T-helper 17 cell (primary cell): ENCODE measurements around the gene DOK5. TPM values are rescaled to one million over a fixed set of nuclear protein-coding genes. Genes with fewer than 3 reads are reported as not detected.

Experiments used
- ATAC-seq: fragments of 150-1000 bp; cut with Tn5 transposase; 2 replicates; pipeline ENCODE4 v1.10.0; 2021; ENCODE audit warnings: mild to moderate bottlenecking, moderate library complexity
- DNase-seq, 3 donors: peaks; one replicate each; pipeline versions ENCODE4 v3.0.0 to v3.0.0-alpha.2; 2020 to 2021
- H3K9me3 ChIP-seq: one replicate; pipeline ENCODE4 v1.7.0; 2013; ENCODE audit warnings: low read length, mild to moderate bottlenecking; ENCODE audit not compliant: control insufficient read depth, poor library complexity, severe bottlenecking
- H3K27ac Mint-ChIP-seq: one replicate; pipeline ENCODE4 v1.8.0; 2022; ENCODE audit warnings: mild to moderate bottlenecking, moderate library complexity, mixed read lengths
- H3K27me3 Mint-ChIP-seq: one replicate; pipeline ENCODE4 v1.8.0; 2022; ENCODE audit warnings: mixed read lengths
- H3K36me3 Mint-ChIP-seq: one replicate; pipeline ENCODE4 v1.8.0; 2022; ENCODE audit warnings: low read depth, mixed read lengths
- H3K4me1 Mint-ChIP-seq: one replicate; pipeline ENCODE4 v1.8.0; 2022; ENCODE audit warnings: mild to moderate bottlenecking, mixed read lengths
- H3K4me3 Mint-ChIP-seq: one replicate; pipeline ENCODE4 v1.8.0; 2022; ENCODE audit warnings: mild to moderate bottlenecking, moderate library complexity, mixed read lengths
- total RNA-seq, 4 donors: library from RNA in 2 of 4; stranded (reverse) in 2 of 4; gene quantifications; one replicate each; pipeline ENCODE4 v1.2.3 and lab custom pipeline; 2022 to 2026

DOK5 gene
- total RNA-seq, 2 donors from 2014 or later, result not detected

- no peaks in the 10 kb centered on the region for H3K36me3 Mint-ChIP-seq
- no peak overlapping the region for H3K27ac Mint-ChIP-seq
- H3K4me1 Mint-ChIP-seq, result no peaks in the 10 kb centered on the region
- no peak for ATAC-seq
- no peak for DNase-seq
- H3K27me3 Mint-ChIP-seq, result no peaks in the 10 kb centered on the region
- H3K9me3 ChIP-seq, result no peaks in the 10 kb centered on the region
- H3K4me3 Mint-ChIP-seq, result no peak overlapping the region
Measured at GRCh38 chr20:54600634-54601033, 125.2 kb downstream of the DOK5 start.

GRCh38 chr20:54601831-54602515 lies 126.6 kb downstream of the DOK5 start:
- Mint-ChIP-seq H3K4me1 (no peaks in the 10 kb centered on the region), H3K4me3 (no peak overlapping the region), H3K36me3 (no peaks in the 10 kb centered on the region), H3K27ac (no peak overlapping the region), H3K27me3 (no peaks in the 10 kb centered on the region)
- no peak for ATAC-seq
- DNase-seq, result no peak
- no peaks in the 10 kb centered on the region for H3K9me3 ChIP-seq

DNA sequence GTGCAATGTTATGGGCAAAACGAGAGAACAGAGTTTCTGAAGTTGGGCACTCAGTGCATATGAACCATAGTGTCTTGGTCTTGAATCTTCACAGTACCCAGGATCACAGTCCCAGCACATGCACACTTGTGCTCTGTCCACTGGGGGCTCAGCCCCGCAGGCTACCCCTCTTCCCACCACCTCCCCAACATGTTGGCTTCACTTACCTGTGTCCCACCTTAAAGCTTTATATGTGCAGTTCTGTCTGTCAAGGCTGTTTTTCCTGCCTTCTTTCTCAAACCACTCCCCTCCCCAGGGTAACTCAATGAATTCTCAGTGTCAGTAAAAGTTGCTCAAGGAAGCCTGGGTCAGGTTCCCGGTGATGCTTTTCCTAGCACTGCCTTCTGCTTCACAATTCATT lies 129.9 kb downstream of the DOK5 start:
- DNase-seq (no peak), ATAC-seq (no peak)
- Mint-ChIP-seq H3K27ac (no peak overlapping the region), H3K36me3 (no peaks in the 10 kb centered on the region), H3K4me3 (no peak overlapping the region), H3K4me1 (no peaks in the 10 kb centered on the region), H3K27me3 (no peaks in the 10 kb centered on the region)
- H3K9me3 ChIP-seq, result no peaks in the 10 kb centered on the region

DNA sequence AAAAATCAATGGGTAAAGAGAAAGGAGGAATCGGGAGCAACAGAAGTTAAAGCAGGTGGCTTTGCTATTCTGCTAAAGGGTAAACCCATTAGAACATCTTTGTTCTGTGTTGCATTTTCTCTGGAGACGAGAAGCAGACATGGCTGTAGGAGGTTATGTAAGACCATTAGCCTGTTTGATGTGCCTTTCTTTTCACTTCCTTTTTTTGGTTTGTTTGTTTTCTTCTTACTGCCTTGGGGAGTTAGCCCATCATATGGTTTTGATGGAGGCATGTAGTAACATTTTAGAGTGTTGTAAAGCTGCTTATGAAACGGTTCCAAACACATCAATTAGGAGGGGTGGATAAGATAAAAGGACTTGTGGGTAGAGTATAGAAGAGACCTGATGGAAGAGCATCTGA lies 131.0 kb downstream of the DOK5 start:
- H3K9me3 ChIP-seq, result no peaks in the 10 kb centered on the region
- DNase-seq (no peak), ATAC-seq (no peak)
- no peak overlapping the region for H3K27ac Mint-ChIP-seq
- no peak overlapping the region for H3K4me3 Mint-ChIP-seq
- H3K36me3 Mint-ChIP-seq, result no peaks in the 10 kb centered on the region
- H3K4me1 Mint-ChIP-seq, result no peaks in the 10 kb centered on the region
- H3K27me3 Mint-ChIP-seq, result no peaks in the 10 kb centered on the region

GRCh38 chr20:54608039-54608745 lies 132.8 kb downstream of the DOK5 start:
- Mint-ChIP-seq H3K27me3 (peaks cover 6% of the 10 kb centered on the region), H3K4me3 (no peak overlapping the region), H3K4me1 (no peaks in the 10 kb centered on the region), H3K36me3 (no peaks in the 10 kb centered on the region), H3K27ac (no peak overlapping the region)
- H3K9me3 ChIP-seq, result no peaks in the 10 kb centered on the region
- DNase-seq (no peak), ATAC-seq (no peak)

DNA sequence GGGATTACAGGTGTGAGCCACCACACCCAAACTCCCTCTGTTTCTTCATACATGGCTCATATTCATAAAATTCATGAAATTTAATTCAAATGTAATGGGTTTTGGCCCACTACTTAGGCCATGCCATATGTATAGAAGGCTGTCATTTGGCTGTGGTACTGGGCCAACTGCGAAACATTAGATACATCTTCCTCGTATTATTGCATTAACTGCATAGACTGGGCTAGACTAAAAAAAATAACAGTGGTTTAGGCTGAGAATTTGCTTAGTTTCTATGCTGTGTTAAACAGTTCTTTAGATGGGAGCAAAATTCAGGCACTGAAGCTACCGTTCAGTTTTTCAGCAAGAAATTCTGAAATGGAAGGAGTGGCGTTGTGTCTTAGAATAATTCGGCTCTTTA lies 133.6 kb downstream of the DOK5 start:
- H3K27me3 Mint-ChIP-seq, result peaks cover 6% of the 10 kb centered on the region
- no peaks in the 10 kb centered on the region for H3K36me3 Mint-ChIP-seq
- H3K4me1 Mint-ChIP-seq, result no peaks in the 10 kb centered on the region

GRCh38 chr20:54611708-54612412 lies 136.5 kb downstream of the DOK5 start:
- Mint-ChIP-seq H3K27ac (no peak overlapping the region), H3K27me3 (peaks cover 6% of the 10 kb centered on the region), H3K4me1 (no peaks in the 10 kb centered on the region), H3K4me3 (no peak overlapping the region), H3K36me3 (no peaks in the 10 kb centered on the region)
- DNase-seq, result no peak
- H3K9me3 ChIP-seq, result no peaks in the 10 kb centered on the region
- ATAC-seq, result no peak

More for the DNA sequence above, 133.6 kb downstream of the DOK5 start:
- H3K4me3 Mint-ChIP-seq, result no peak overlapping the region
- DNase-seq, result no peak
- no peak for ATAC-seq
- no peak overlapping the region for H3K27ac Mint-ChIP-seq
- no peaks in the 10 kb centered on the region for H3K9me3 ChIP-seq

- peaks cover 25% of the 10 kb centered on the region for H3K27me3 Mint-ChIP-seq
- no peak for ATAC-seq
- DNase-seq, result no peak
- no peaks in the 10 kb centered on the region for H3K9me3 ChIP-seq
- no peak overlapping the region for H3K4me3 Mint-ChIP-seq
- no peak overlapping the region for H3K27ac Mint-ChIP-seq
- no peaks in the 10 kb centered on the region for H3K4me1 Mint-ChIP-seq
- no peaks in the 10 kb centered on the region for H3K36me3 Mint-ChIP-seq
Measured at GRCh38 chr20:54618412-54618811, 143.0 kb downstream of the DOK5 start.

- peaks cover 28% of the 10 kb centered on the region for H3K27me3 Mint-ChIP-seq
- H3K9me3 ChIP-seq, result no peaks in the 10 kb centered on the region
- no peaks in the 10 kb centered on the region for H3K36me3 Mint-ChIP-seq
- H3K4me3 Mint-ChIP-seq, result no peak overlapping the region
- no peak for ATAC-seq
- H3K27ac Mint-ChIP-seq, result no peak overlapping the region
- no peak for DNase-seq
- no peaks in the 10 kb centered on the region for H3K4me1 Mint-ChIP-seq
Measured at GRCh38 chr20:54619181-54619580, 143.8 kb downstream of the DOK5 start.

- H3K9me3 ChIP-seq, result no peaks in the 10 kb centered on the region
- no peak for ATAC-seq
- Mint-ChIP-seq H3K27me3 (peaks cover 31% of the 10 kb centered on the region), H3K36me3 (no peaks in the 10 kb centered on the region), H3K27ac (no peak overlapping the region), H3K4me3 (no peak overlapping the region), H3K4me1 (no peaks in the 10 kb centered on the region)
- DNase-seq, result no peak
Measured at GRCh38 chr20:54619682-54620081, 144.3 kb downstream of the DOK5 start.

GRCh38 chr20:54620611-54621010 lies 145.2 kb downstream of the DOK5 start:
- no peaks in the 10 kb centered on the region for H3K36me3 Mint-ChIP-seq
- H3K9me3 ChIP-seq, result no peaks in the 10 kb centered on the region
- H3K27me3 Mint-ChIP-seq, result peaks cover 33% of the 10 kb centered on the region
- ATAC-seq, result no peak
- no peak overlapping the region for H3K27ac Mint-ChIP-seq
- DNase-seq, result no peak
- no peaks in the 10 kb centered on the region for H3K4me1 Mint-ChIP-seq
- H3K4me3 Mint-ChIP-seq, result no peak overlapping the region

DNA sequence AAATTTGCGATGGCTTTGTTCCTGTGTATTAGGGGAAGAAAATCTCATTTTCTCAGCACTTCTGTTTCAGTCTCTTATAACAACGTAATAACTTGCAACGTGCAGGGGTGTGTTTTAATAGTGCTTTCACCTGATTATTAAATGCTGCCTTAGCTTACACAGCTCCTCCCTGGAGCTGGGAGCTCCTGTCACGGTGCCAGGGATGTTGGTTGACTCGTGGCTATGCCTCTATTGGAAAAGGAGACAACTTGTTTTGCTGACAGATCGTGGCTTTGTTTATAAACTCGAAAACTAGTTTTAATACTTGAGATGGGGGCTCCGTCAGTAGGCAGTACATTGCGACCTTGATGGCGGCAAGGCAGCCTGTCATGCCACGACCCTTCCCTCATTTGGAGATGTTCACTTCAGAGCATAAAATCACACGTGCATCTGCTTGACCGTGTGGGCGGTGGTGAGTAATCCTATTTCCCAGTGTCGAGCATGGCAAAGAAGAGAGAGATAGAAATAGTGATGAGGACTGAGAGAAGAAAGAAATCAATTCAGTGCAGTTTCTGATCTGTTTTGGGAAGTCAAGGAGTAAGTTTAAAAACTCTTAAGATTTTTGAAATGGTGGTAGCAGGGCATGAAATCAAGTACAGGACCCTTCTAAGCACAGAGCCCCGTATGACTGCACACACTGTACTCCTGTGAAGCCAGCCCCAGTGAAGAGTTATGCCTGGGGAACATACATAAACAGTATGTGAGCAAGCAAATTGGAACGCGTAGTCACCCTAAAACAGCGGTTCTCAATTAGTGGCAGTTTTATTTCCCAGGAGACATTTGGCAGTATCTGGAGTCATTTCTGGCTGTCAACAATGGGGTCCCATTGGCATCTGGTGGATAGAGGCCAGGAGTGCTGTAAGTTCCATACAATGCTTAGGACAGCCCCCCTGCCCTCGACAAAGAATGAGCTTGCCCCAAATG lies 147.2 kb downstream of the DOK5 start:
- Mint-ChIP-seq H3K4me1 (no peaks in the 10 kb centered on the region), H3K4me3 (no peak overlapping the region), H3K27ac (no peak overlapping the region), H3K27me3 (peaks cover 45% of the 10 kb centered on the region), H3K36me3 (no peaks in the 10 kb centered on the region)
- ATAC-seq (no peak), DNase-seq (no peak)
- no peaks in the 10 kb centered on the region for H3K9me3 ChIP-seq
